Osteoblast (primary cell): ENCODE results near the gene NFKB1. TPM values are rescaled to one million over a fixed set of nuclear protein-coding genes. Genes with fewer than 3 reads are reported as not detected.
"Not testable (repeated sequence)": the region's sequence is repeated elsewhere in the genome, so short reads cannot be mapped to it uniquely, and the experiment has no call there.

ENCODE experiments used
- DNase-seq: peaks from one replicate; pipeline ENCODE4 v3.0.0; 2011; ENCODE audit warnings: low spot score, mixed read lengths; ENCODE audit not compliant: insufficient read length; ENCODE audit errors: missing footprints
- H2AFZ ChIP-seq: 2 replicates; pipeline ENCODE4 v1.6.0; 2011; ENCODE audit warnings: mild to moderate bottlenecking, low read length
- H3K27ac ChIP-seq: 2 replicates; pipeline ENCODE4 v1.5.1; 2011; ENCODE audit warnings: mild to moderate bottlenecking, low read depth, low read length, moderate library complexity
- H3K27me3 ChIP-seq: 2 replicates; pipeline ENCODE4 v1.6.0; 2012; ENCODE audit warnings: mild to moderate bottlenecking, control low read depth, inconsistent platforms, low read length, moderate library complexity; ENCODE audit not compliant: insufficient read depth
- H3K36me3 ChIP-seq: 2 replicates; pipeline ENCODE4 v1.5.1; 2011; ENCODE audit warnings: mild to moderate bottlenecking, low read length, control low read depth, moderate library complexity; ENCODE audit not compliant: insufficient read depth
- H3K4me1 ChIP-seq: 2 replicates; pipeline ENCODE4 v1.5.1; 2011; ENCODE audit warnings: mild to moderate bottlenecking, low read length, control low read depth, moderate library complexity; ENCODE audit not compliant: insufficient read depth
- H3K4me2 ChIP-seq: 2 replicates; pipeline ENCODE4 v1.6.0; 2011; ENCODE audit warnings: mild to moderate bottlenecking, low read length; ENCODE audit not compliant: insufficient read depth
- H3K4me3 ChIP-seq: fragments of 200-600 bp; sonication (generic); 3 replicates; pipeline ENCODE4 v1.5.1; 2012; ENCODE audit warnings: mild to moderate bottlenecking, low read length, inconsistent platforms; ENCODE audit not compliant: insufficient read depth
- H3K79me2 ChIP-seq: 2 replicates; pipeline ENCODE4 v1.6.0; 2012; ENCODE audit warnings: mild to moderate bottlenecking, low read length, control low read depth, inconsistent platforms; ENCODE audit not compliant: insufficient read depth
- H3K9me3 ChIP-seq: 2 replicates; pipeline ENCODE4 v1.5.1; 2011; ENCODE audit warnings: low read depth, low read length, control low read depth
- H4K20me1 ChIP-seq: 2 replicates; pipeline ENCODE4 v1.6.0; 2012; ENCODE audit warnings: mild to moderate bottlenecking, low read length, control low read depth; ENCODE audit not compliant: insufficient read depth
- CTCF ChIP-seq: IDR thresholded peaks from 2 replicates; pipeline ENCODE4 v1.5.1; 2011; ENCODE audit warnings: mild to moderate bottlenecking, low read depth, low read length, moderate library complexity; ENCODE audit errors: extremely low read depth
- total RNA-seq: library from RNA; depleted of rRNA; stranded (reverse); fragments of >200 nt; gene quantifications from 2 replicates; pipeline ENCODE4 v1.2.3, GENCODE V29; 2012

The NFKB1 gene
- total RNA-seq, 1 donor: 27.1 TPM

DNA sequence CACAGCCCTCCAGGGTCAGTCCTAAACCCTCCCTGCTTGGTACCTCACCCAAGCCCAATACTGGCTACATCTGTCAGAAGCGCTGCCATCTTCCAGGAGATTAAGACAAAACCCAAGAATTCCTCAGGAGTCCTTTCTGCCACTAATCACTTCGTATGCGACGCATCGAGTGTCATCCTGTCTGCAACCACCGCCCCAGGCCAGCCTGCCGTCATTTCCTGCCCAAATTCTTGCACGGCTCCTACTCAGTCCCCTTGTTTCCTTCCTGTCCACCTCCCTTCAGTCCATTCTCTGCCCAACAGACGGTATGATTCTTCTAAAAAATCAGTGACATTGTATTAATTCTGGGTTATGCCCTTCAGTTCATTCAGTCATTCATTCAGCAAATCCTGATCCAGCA is 113.6 kb downstream of the NFKB1 start:
- Histone ChIP-seq H3K9me3 (no peaks in the 10 kb centered on the region), H3K4me1 (peaks cover 3% of the 10 kb centered on the region), H3K27ac (no peak overlapping the region), H2AFZ (no peak overlapping the region), H4K20me1 (no peaks in the 10 kb centered on the region), H3K27me3 (no peaks in the 10 kb centered on the region), H3K4me3 (no peak overlapping the region), H3K79me2 (no peaks in the 10 kb centered on the region), H3K4me2 (no peak overlapping the region), H3K36me3 (peaks cover 55% of the 10 kb centered on the region)
- DNase-seq: no peak
- no peak for TF ChIP-seq CTCF

- Histone ChIP-seq H3K27ac (no peak overlapping the region), H3K36me3 (peaks cover 45% of the 10 kb centered on the region), H4K20me1 (peaks cover 3% of the 10 kb centered on the region), H3K4me1 (peaks cover 16% of the 10 kb centered on the region), H3K4me3 (no peak overlapping the region), H3K9me3 (no peaks in the 10 kb centered on the region), H3K27me3 (no peaks in the 10 kb centered on the region), H3K79me2 (no peaks in the 10 kb centered on the region), H3K4me2 (no peak overlapping the region), H2AFZ (no peak overlapping the region)
- TF ChIP-seq CTCF: no peak
- DNase-seq: no peak
Observed at GRCh38 chr4:102616636-102617035, 115.5 kb downstream of the NFKB1 start.

- DNase-seq, H3K4me2 ChIP-seq, H4K20me1 ChIP-seq, H3K27me3 ChIP-seq, H2AFZ ChIP-seq, H3K9me3 ChIP-seq, H3K4me3 ChIP-seq, H3K27ac ChIP-seq, H3K79me2 ChIP-seq: not testable (repeated sequence)
- peaks cover 23% of the 10 kb centered on the region for H3K36me3 ChIP-seq
- peaks cover 16% of the 10 kb centered on the region for H3K4me1 ChIP-seq
Observed at GRCh38 chr4:102619021-102619420, 117.9 kb downstream of the NFKB1 start.

GRCh38 chr4:102619776-102620631 is 118.8 kb downstream of the NFKB1 start:
- H3K9me3 ChIP-seq, H3K27me3 ChIP-seq, H4K20me1 ChIP-seq, H3K79me2 ChIP-seq: not testable (repeated sequence)
- peak overlapping the region; percentile 46 for H3K4me3 ChIP-seq
- H3K4me2 ChIP-seq: peak overlapping the region; percentile 74
- peak overlapping the region; percentile 83 for H3K27ac ChIP-seq
- peak; percentile 47 for DNase-seq
- H3K4me1 ChIP-seq: peaks cover 16% of the 10 kb centered on the region
- peak overlapping the region; percentile 1 for H2AFZ ChIP-seq
- H3K36me3 ChIP-seq: peaks cover 14% of the 10 kb centered on the region
